Heart left ventricle (tissue), 16 donors: Measurements from ENCODE around the gene CCM2. TPM values are rescaled to one million over a fixed set of nuclear protein-coding genes. Genes with fewer than 3 reads are reported as not detected.

Experiments
- ATAC-seq, 4 donors: fragments of 200-7000 bp; cut with Tn5 transposase; one replicate each; pipeline ENCODE4 v1.9.1; 2020 to 2022; ENCODE audit warnings: moderate library complexity in 4 of 4, mild to moderate bottlenecking in 3 of 4, moderate number of reproducible peaks in 1 of 4
- DNase-seq, 5 donors: peaks; one replicate each; pipeline ENCODE4 v3.0.0-alpha.2; 2020
- H3K27ac ChIP-seq, 12 donors: fragments of 200-600 bp; sonication (generic) in 4 of 12; one replicate each; pipeline versions ENCODE4 v1.5.0 to v1.8.0; 2016 to 2022; ENCODE audit warnings: mild to moderate bottlenecking in 2 of 12
- H3K27me3 ChIP-seq, 9 donors: fragments of 200-600 bp; sonication (generic) in 2 of 9; one replicate each; pipeline versions ENCODE4 v1.5.1 to v1.8.0; 2016 to 2022; ENCODE audit warnings: mild to moderate bottlenecking in 3 of 9
- H3K36me3 ChIP-seq, 9 donors: fragments of 200-600 bp; sonication (generic) in 2 of 9; one replicate each; pipeline versions ENCODE4 v1.5.0 to v1.8.0; 2018 to 2022; ENCODE audit warnings: mild to moderate bottlenecking in 2 of 9
- H3K4me1 ChIP-seq, 12 donors: fragments of 200-600 bp; sonication (generic) in 4 of 12; one replicate each; pipeline versions ENCODE4 v1.5.0 to v1.8.0; 2016 to 2022; ENCODE audit warnings: mild to moderate bottlenecking in 3 of 12
- H3K4me3 ChIP-seq, 12 donors: fragments of 200-600 bp; sonication (generic) in 4 of 12; one replicate each; pipeline versions ENCODE4 v1.5.0 to v1.8.0; 2017 to 2022; ENCODE audit warnings: mild to moderate bottlenecking in 9 of 12, moderate library complexity in 4 of 12
- H3K9me3 ChIP-seq, 12 donors: fragments of 200-600 bp; sonication (generic) in 4 of 12; one replicate each; pipeline versions ENCODE4 v1.5.0 to v1.8.0; 2016 to 2022; ENCODE audit warnings: mild to moderate bottlenecking in 1 of 12
- CTCF ChIP-seq, 12 donors: fragments of 200-600 bp; sonication (generic) in 4 of 12; IDR thresholded peaks; one replicate each; pipeline versions ENCODE4 v1.5.0 to v1.8.0; 2018 to 2022; ENCODE audit warnings: antibody characterized with exemption in 12 of 12, mild to moderate bottlenecking in 5 of 12
- POLR2A ChIP-seq, 2 donors: fragments of 450-650 bp; IDR thresholded peaks; one replicate each; pipeline ENCODE4 v1.6.1; 2017; ENCODE audit warnings: antibody characterized with exemption in 2 of 2, mild to moderate bottlenecking in 2 of 2, moderate library complexity in 2 of 2
- WGBS, 4 donors: extraction: QIAGEN DNeasy Blood & Tissue Kit in 2 of 4; methylation state at CpG; one replicate each; pipeline versions ENCODE4 v1.1.5 to v1.1.7; 2013 to 2018; 5-methylcytosine and 5-hydroxymethylcytosine counted together
- intact Hi-C, 10 donors: fragments of 100-400 bp; cut with DNase I; formaldehyde crosslinking; loops; one replicate each; pipeline versions ENCODE4 v1.11.1 to v1.14.2; 2022
- polyA plus RNA-seq, 2 donors: library from polyadenylated mRNA; stranded (reverse); fragments of 200-250 nt; gene quantifications; one replicate each; pipeline ENCODE4 v1.2.3, GENCODE V29; 2013
- total RNA-seq, 9 donors: library from RNA; depleted of rRNA in 2 of 9; stranded (reverse); fragments of >200 nt in 2 of 9; fragmentation: NEBNext Ultra II Directional in 3 of 9; extraction: Animal tissue kit (Norgen Biotek cat#: 25700) in 3 of 9; gene quantifications; one replicate each; pipeline versions ENCODE4 v1.1.0 to v1.2.4, GENCODE V29; 2016 to 2023
- donor health status: ischemic (EF 13 %, LVEDD 7.1; RV severe dilation, severe dysfunction).
- donor health status: healthy with polysubstance abuse.
- donor health status: DM: no; HTN: yes; CAD: no.
- donor health status: DM: no; HTN: no; CAD: no.
- donor health status: ischemic (EF 25% LVEDD 6.9; RV normal size, moderate dysfunction).
- donor health status: ischemic (EF 25% LVEDD 5.7; RV mildly dilated, moderate dysfunction).
- donor health status: healthy.
- donor health status: DM: yes; HTN: yes; CAD: no.
- donor health status: ischemic (EF 35%, LVEDD 5.7; RV mildly dilated, moderate dysfunction).
- donor health status: nonischemic (EF 11% LVEDD 7.7; RV severe dilation, severe dysfunction).
- donor health status: DM: yes; HTN: yes; CAD: no.
- donor health status: PGD.
- donor health status: ischemic (EF 29% LVEDD 5.4; RV normal size, mild dysfunction).
- donor health status: nonischemic (EF 23%, LVEDD 6.1; RV moderate dilation, normal function).

The CCM2 gene
- total and polyA plus RNA-seq, 11 donors = 24.7 to 68.2 (median 35.3) TPM

GRCh38 chr7:45069444-45070253 is 69.6 kb downstream of the CCM2 start:
- Histone ChIP-seq H3K27ac (no peak overlapping the region), H3K4me3 (no peak overlapping the region), H3K9me3 (no peaks in the 10 kb centered on the region), H3K36me3 (peaks cover 0 to 100% (median 92%) of the 10 kb centered on the region in 9 donors), H3K27me3 (no peaks in the 10 kb centered on the region), H3K4me1 (peaks cover 0 to 9% (median 0%) of the 10 kb centered on the region in 12 donors)
- no peak for ATAC-seq
- no peak for TF ChIP-seq CTCF (IDR thresholded peaks at IDR 0.05)
- TF ChIP-seq POLR2A (IDR thresholded peaks at IDR 0.05) = no peak
- no peak for DNase-seq
- intact Hi-C loops = loop anchor here in 1 of 10 donors (5.0 kb wide), 1 partner anchor 37 kb away; no protein-coding TSS in a partner anchor
- WGBS, 4 donors = 91 to 93% (median 92%) methylated on average over 15 of the region's 15 CpGs

- H3K4me1 ChIP-seq = peaks cover 0 to 9% (median 0%) of the 10 kb centered on the region in 12 donors
- no peak overlapping the region for H3K27ac ChIP-seq
- no peak overlapping the region for H3K4me3 ChIP-seq
- H3K9me3 ChIP-seq = no peaks in the 10 kb centered on the region
- intact Hi-C loops = loop anchor here in 1 of 10 donors (5.0 kb wide), 1 partner anchor 38 kb away; no protein-coding TSS in a partner anchor
- peaks cover 0 to 100% (median 92%) of the 10 kb centered on the region in 9 donors for H3K36me3 ChIP-seq
- TF ChIP-seq CTCF (IDR thresholded peaks at IDR 0.05) (no peak), POLR2A (IDR thresholded peaks at IDR 0.05) (no peak)
- no peaks in the 10 kb centered on the region for H3K27me3 ChIP-seq
- no peak for ATAC-seq
- 94 to 100% (median 98%) methylated on average over 1 of the region's 1 CpG for WGBS, 4 donors
- no peak for DNase-seq
These were observed 70.2 kb downstream of the CCM2 start for GRCh38 chr7:45070254-45070642.

- WGBS, 4 donors = 64 to 82% (median 80%) methylated on average over 3 of the region's 3 CpGs
- no peaks in the 10 kb centered on the region for H3K9me3 ChIP-seq
- TF ChIP-seq CTCF (IDR thresholded peaks at IDR 0.05) (no peak), POLR2A (IDR thresholded peaks at IDR 0.05) (no peak)
- H3K4me1 ChIP-seq = peaks cover 0 to 9% (median 0%) of the 10 kb centered on the region in 12 donors
- H3K27ac ChIP-seq = no peak overlapping the region
- intact Hi-C loops = loop anchor here in 1 of 10 donors (5.0 kb wide), 1 partner anchor 39 kb away; no protein-coding TSS in a partner anchor
- no peaks in the 10 kb centered on the region for H3K27me3 ChIP-seq
- ATAC-seq (no peak), DNase-seq (no peak)
- H3K4me3 ChIP-seq = no peak overlapping the region
- peaks cover 0 to 100% (median 94%) of the 10 kb centered on the region in 9 donors for H3K36me3 ChIP-seq
These were observed 71.5 kb downstream of the CCM2 start for GRCh38 chr7:45071528-45071927.
